Body of pancreas (tissue), 4 donors: Measurements from ENCODE around the gene NID2.

ENCODE experiments used
- CTCF ChIP-seq, 7 experiments: fragments of 450-650 bp in 4 of 7; fragments of 200-600 bp in 3 of 7; sonication (generic) in 3 of 7; IDR thresholded peaks; one replicate each; pipeline ENCODE4 v1.5.1; 2016 to 2019; ENCODE audit warnings: antibody characterized with exemption in 7 of 7
- POLR2A ChIP-seq, 3 donors: fragments of 450-650 bp; IDR thresholded peaks; one replicate each; pipeline ENCODE4 v1.6.1; 2016; ENCODE audit warnings: antibody characterized with exemption in 3 of 3, mild to moderate bottlenecking in 2 of 3

GRCh38 chr14:51988221-51988620 is 80.6 kb downstream of the NID2 start:
- TF ChIP-seq POLR2A (IDR thresholded peaks at IDR 0.05) (no peak), CTCF (IDR thresholded peaks at IDR 0.05) (no peak)
